Calu3 (cell line): ENCODE results near the gene PLA2G7. TPM values are rescaled to one million over a fixed set of nuclear protein-coding genes. Genes with fewer than 3 reads are reported as not detected.

Experiments
- BruUV-seq: library from RNA; stranded (reverse); fragments of 400-500 nt; replicated peaks from 2 replicates; lab custom pipeline; 2021; lab: Mats Ljungman, UMichigan
- CTCF ChIA-PET: fragments of 300-600 bp; sonication (Branson Sonifier 250); formaldehyde crosslinking; loops from one replicate; lab custom pipeline; 2022; ENCODE audit warnings: antibody characterized with exemption; lab: Charles Lee
- DNase-seq: peaks from one replicate; pipeline ENCODE4 v3.0.0; 2022
- H3K27ac Mint-ChIP-seq: one replicate; pipeline ENCODE4 v1.8.0; 2022; ENCODE audit warnings: mixed read lengths; ENCODE audit not compliant: unreplicated experiment
- H3K27me3 Mint-ChIP-seq: one replicate; pipeline ENCODE4 v1.8.0; 2022; ENCODE audit warnings: mixed read lengths; ENCODE audit not compliant: unreplicated experiment
- H3K36me3 Mint-ChIP-seq: one replicate; pipeline ENCODE4 v1.8.0; 2022; ENCODE audit warnings: mild to moderate bottlenecking, moderate library complexity, mixed read lengths; ENCODE audit not compliant: insufficient read depth, unreplicated experiment
- H3K4me1 Mint-ChIP-seq: one replicate; pipeline ENCODE4 v1.8.0; 2022; ENCODE audit warnings: mild to moderate bottlenecking, low read depth, mixed read lengths; ENCODE audit not compliant: unreplicated experiment
- H3K4me3 Mint-ChIP-seq: one replicate; pipeline ENCODE4 v1.8.0; 2022; ENCODE audit warnings: mild to moderate bottlenecking, low read depth, moderate library complexity, mixed read lengths; ENCODE audit not compliant: unreplicated experiment
- H3K9me3 Mint-ChIP-seq: one replicate; pipeline ENCODE4 v1.8.0; 2022; ENCODE audit warnings: low read depth, mixed read lengths; ENCODE audit not compliant: unreplicated experiment
- CTCF ChIP-seq: fragments of 200-600 bp; IDR thresholded peaks from one replicate; pipeline ENCODE4 v1.8.0; 2022; ENCODE audit warnings: antibody characterized with exemption; ENCODE audit not compliant: unreplicated experiment
- intact Hi-C: fragments of 100-400 bp; cut with micrococcal nuclease; formaldehyde crosslinking; loops from one replicate; pipeline ENCODE4 v1.10.0; 2022; ENCODE audit not compliant: unreplicated experiment
- total RNA-seq: library from RNA; stranded (reverse); gene quantifications from 2 replicates; pipeline ENCODE4 v1.2.3, GENCODE V29; 2022

The PLA2G7 gene
- total RNA-seq, 1 experiment from 2014 or later, result 1.9 TPM

- TF ChIP-seq CTCF, result no peak
- DNase-seq, result no peak
- BruUV-seq, result no TSS peak
- no peak overlapping the region for H3K4me3 Mint-ChIP-seq
- H3K27ac Mint-ChIP-seq, result no peak overlapping the region
- intact Hi-C loops, result no loop called here
- no peaks in the 10 kb centered on the region for H3K9me3 Mint-ChIP-seq
- CTCF ChIA-PET, result no interaction called here
- H3K36me3 Mint-ChIP-seq, result no peaks in the 10 kb centered on the region
- H3K27me3 Mint-ChIP-seq, result no peaks in the 10 kb centered on the region
- peaks cover 7% of the 10 kb centered on the region for H3K4me1 Mint-ChIP-seq
Observed at GRCh38 chr6:46689657-46690056, 45.5 kb downstream of the PLA2G7 start.

GRCh38 chr6:46688966-46689335, 46.2 kb downstream of the PLA2G7 start:
- intact Hi-C loops, result no loop called here
- Mint-ChIP-seq H3K4me3 (no peak overlapping the region), H3K9me3 (no peaks in the 10 kb centered on the region), H3K36me3 (no peaks in the 10 kb centered on the region), H3K27ac (no peak overlapping the region), H3K27me3 (no peaks in the 10 kb centered on the region), H3K4me1 (peaks cover 9% of the 10 kb centered on the region)
- no peak for DNase-seq
- CTCF ChIA-PET, result no interaction called here
- no TSS peak for BruUV-seq
- no peak for TF ChIP-seq CTCF

- TF ChIP-seq CTCF, result no peak
- Mint-ChIP-seq H3K9me3 (no peaks in the 10 kb centered on the region), H3K36me3 (no peaks in the 10 kb centered on the region), H3K27me3 (no peaks in the 10 kb centered on the region), H3K4me1 (peaks cover 9% of the 10 kb centered on the region), H3K27ac (no peak overlapping the region), H3K4me3 (no peak overlapping the region)
- intact Hi-C loops, result no loop called here
- DNase-seq, result no peak
- CTCF ChIA-PET, result no interaction called here
- no TSS peak for BruUV-seq
Observed at GRCh38 chr6:46688117-46688965, 46.8 kb downstream of the PLA2G7 start.

GRCh38 chr6:46687619-46688097, 47.5 kb downstream of the PLA2G7 start, which contains the start of gene TDRD6:
TSS of gene TDRD6 (plus strand) at chr6:46687885. CDS start at chr6:46688129, 244 bp downstream.
- Mint-ChIP-seq H3K36me3 (no peaks in the 10 kb centered on the region), H3K4me3 (no peak within 1 kb of the TSS), H3K9me3 (no peaks in the 10 kb centered on the region), H3K27ac (no peak within 1 kb of the TSS), H3K27me3 (no peaks in the 10 kb centered on the region), H3K4me1 (peaks cover 9% of the 10 kb centered on the region)
- intact Hi-C loops, result no loop called here
- TF ChIP-seq CTCF, result no peak
- DNase-seq, result no peak
- CTCF ChIA-PET, result no interaction called here
- BruUV-seq, result no TSS peak
